ENCODE measurements around the gene TWSG1. TPM values are rescaled to one million over a fixed set of nuclear protein-coding genes. Genes with fewer than 3 reads are reported as not detected.
A peak's percentile ranks its signal among the peaks of the same experiment; 100 is the strongest.

Gene TWSG1
- total RNA-seq, 6 donors from 2014 or later, result 7.3 to 37.0 (median 29.4) TPM

DNA sequence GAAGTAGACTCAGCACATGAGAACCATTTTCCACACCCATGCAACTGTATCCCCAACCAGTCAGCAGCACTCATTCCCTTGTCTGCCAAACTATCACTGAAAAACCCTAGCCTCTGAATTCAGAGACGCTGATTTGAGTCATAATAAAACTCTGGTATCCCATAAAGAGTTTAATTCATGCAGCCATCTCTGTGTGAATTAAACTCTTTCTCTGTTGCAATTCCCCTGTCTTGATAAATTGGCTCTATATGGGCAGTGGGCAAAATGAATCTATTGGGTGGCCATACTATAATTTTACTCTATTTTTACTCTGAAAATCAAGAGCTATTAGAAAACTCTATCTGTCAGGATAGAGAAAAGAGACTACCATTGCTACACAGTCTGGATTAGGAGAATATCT lies 40.6 kb upstream of the TWSG1 start:
- H3K4me1 ChIP-seq, result no peaks in the 10 kb centered on the region
- WGBS, 2 donors, result 82 to 92% methylated on average over 1 of the region's 1 CpG
- no peaks in the 10 kb centered on the region for H3K36me3 ChIP-seq
- no peak overlapping the region for H3K27ac ChIP-seq
- no peak overlapping the region for H3K4me3 ChIP-seq
- no peak for DNase-seq
- no peaks in the 10 kb centered on the region for H3K27me3 ChIP-seq
- H3K9me3 ChIP-seq, result peaks cover 0 to 18% (median 13%) of the 10 kb centered on the region in 4 donors
- no peak for ATAC-seq (ENCODE audit: low FRiP score in 2 of 2)
- TF ChIP-seq POLR2A (IDR thresholded peaks at IDR 0.05) (no peak), EP300 (IDR thresholded peaks at IDR 0.05) (no peak), POLR2AphosphoS5 (IDR thresholded peaks at IDR 0.05) (no peak)
- TF ChIP-seq, protein P1, sequence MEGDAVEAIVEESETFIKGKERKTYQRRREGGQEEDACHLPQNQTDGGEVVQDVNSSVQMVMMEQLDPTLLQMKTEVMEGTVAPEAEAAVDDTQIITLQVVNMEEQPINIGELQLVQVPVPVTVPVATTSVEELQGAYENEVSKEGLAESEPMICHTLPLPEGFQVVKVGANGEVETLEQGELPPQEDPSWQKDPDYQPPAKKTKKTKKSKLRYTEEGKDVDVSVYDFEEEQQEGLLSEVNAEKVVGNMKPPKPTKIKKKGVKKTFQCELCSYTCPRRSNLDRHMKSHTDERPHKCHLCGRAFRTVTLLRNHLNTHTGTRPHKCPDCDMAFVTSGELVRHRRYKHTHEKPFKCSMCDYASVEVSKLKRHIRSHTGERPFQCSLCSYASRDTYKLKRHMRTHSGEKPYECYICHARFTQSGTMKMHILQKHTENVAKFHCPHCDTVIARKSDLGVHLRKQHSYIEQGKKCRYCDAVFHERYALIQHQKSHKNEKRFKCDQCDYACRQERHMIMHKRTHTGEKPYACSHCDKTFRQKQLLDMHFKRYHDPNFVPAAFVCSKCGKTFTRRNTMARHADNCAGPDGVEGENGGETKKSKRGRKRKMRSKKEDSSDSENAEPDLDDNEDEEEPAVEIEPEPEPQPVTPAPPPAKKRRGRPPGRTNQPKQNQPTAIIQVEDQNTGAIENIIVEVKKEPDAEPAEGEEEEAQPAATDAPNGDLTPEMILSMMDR (IDR thresholded peaks at IDR 0.05), result no peak

DNA sequence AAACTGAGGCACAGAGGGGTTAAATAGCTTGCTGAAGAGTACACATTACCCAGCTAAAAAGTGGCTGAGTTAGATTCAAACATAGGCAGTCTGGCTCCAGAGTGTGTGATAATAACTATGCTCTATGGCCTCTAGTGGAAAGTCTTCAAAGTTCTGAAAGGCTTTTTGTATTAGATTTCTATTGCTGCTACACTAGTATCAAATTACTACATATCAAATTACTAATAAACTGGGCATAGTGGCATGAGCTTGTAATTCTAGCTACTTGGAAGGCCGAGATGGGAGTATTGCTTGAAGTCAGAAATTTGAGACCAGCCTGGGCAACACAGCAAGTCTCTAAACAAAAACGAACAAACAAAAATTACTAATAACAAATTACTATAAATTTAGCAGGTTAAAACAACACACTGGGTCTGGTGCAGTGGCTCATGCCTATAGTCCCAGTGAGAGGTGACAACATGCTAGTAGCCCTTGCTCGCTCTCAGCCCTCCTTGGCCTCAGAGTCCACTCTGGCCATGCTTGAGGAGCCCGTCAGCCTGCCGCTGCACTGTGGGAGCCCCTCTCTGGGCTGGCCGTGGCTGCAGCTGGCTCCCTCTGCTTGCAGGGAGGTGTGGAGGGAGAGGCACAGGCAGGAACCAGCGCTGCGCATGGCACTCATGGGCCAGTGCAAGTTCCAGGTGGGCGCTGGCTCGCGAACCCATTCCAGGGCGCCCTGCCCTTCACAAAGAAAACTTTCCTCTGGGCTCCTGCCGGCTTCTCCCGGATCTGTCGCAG lies 38.2 kb upstream of the TWSG1 start:
- no peak for ATAC-seq (ENCODE audit: low FRiP score in 2 of 2)

DNA sequence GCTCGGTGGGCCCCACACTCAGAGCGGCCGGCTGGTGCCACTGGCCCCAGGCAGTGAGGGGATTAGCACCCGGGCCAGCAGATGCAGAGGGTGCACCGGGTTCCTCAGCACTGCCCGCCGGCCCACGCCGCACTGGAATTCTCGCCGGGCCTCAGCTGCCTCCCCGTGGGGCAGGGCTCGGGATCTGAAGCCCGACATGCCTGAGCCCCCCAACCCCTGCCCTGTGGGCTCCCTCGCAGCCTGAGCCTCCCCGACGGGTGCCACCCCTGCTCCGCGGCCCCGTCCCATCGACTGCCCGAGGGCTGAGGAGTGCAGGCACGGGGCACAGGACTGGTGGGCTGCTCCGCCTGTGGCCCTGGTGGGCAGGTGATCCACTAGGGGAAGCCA lies 37.6 kb upstream of the TWSG1 start:
- H3K27me3 ChIP-seq, result no peaks in the 10 kb centered on the region
- peak in 1 of 2 donors; percentile 78 for DNase-seq
- 92 to 97% methylated on average over 5 to 6 of the region's 24 CpGs for WGBS, 2 donors
- no peak for ATAC-seq (ENCODE audit: low FRiP score in 2 of 2)
- no peaks in the 10 kb centered on the region for H3K4me1 ChIP-seq
- TF ChIP-seq POLR2A (IDR thresholded peaks at IDR 0.05), result no peak
- no peak for TF ChIP-seq EP300 (IDR thresholded peaks at IDR 0.05)
- no peak for TF ChIP-seq POLR2AphosphoS5 (IDR thresholded peaks at IDR 0.05)
- TF ChIP-seq, protein P1 (IDR thresholded peaks at IDR 0.05), result no peak
- no peaks in the 10 kb centered on the region for H3K36me3 ChIP-seq
- no peak overlapping the region for H3K27ac ChIP-seq
- H3K9me3 ChIP-seq, result peaks cover 0 to 18% (median 12%) of the 10 kb centered on the region in 4 donors
- no peak overlapping the region for H3K4me3 ChIP-seq

More for the DNA sequence above, 38.2 kb upstream of the TWSG1 start:
- Histone ChIP-seq H3K27me3 (no peaks in the 10 kb centered on the region), H3K4me3 (no peak overlapping the region), H3K36me3 (no peaks in the 10 kb centered on the region), H3K27ac (no peak overlapping the region), H3K4me1 (no peaks in the 10 kb centered on the region), H3K9me3 (peaks cover 0 to 18% (median 12%) of the 10 kb centered on the region in 4 donors)
- 95 to 97% methylated on average over 11 to 15 of the region's 15 CpGs for WGBS, 2 donors
- no peak for DNase-seq
- TF ChIP-seq, protein P1 (IDR thresholded peaks at IDR 0.05), result no peak
- TF ChIP-seq POLR2AphosphoS5 (IDR thresholded peaks at IDR 0.05), result no peak
- TF ChIP-seq EP300 (IDR thresholded peaks at IDR 0.05), result no peak
- TF ChIP-seq POLR2A (IDR thresholded peaks at IDR 0.05), result no peak

DNA sequence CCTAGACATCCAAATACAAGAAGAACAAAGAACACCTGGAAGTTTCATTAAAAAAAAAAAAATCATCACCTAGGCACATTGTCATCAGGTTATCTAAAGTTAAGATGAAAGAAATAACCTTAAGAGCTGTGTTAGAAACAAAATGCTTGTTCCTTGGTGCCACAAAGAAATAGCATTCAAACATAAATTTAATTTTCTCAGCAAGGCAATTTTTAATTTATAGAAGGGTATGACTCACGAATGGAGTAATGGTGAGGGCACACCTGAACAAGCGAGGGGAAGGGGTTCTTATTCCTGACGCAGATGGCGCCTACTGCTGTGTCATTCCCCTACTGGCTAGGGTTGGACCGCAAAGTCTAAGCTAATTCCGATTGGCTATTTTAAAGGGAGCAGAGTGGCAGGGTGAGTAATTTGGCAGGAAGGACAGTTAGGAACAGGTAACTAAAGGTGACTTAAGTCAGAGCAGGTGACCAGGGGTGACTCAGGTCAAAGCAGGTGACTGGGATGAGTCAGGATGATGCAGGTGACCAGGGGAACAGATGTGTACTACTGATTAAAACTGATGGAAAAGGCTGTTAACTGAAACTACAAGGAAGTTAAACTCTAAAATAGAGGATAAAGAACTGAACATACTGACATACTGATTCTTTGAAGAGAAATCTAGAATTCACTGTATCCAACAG lies 30.0 kb upstream of the TWSG1 start:
- Histone ChIP-seq H3K4me3 (no peak overlapping the region), H3K9me3 (peaks cover 5 to 12% (median 8%) of the 10 kb centered on the region in 4 donors), H3K36me3 (no peaks in the 10 kb centered on the region), H3K27me3 (no peaks in the 10 kb centered on the region), H3K4me1 (no peaks in the 10 kb centered on the region), H3K27ac (no peak overlapping the region)
- no peak for DNase-seq
- WGBS, 2 donors, result 96 to 97% methylated on average over 6 of the region's 6 CpGs
- TF ChIP-seq, protein P1 (IDR thresholded peaks at IDR 0.05), result no peak
- TF ChIP-seq EP300 (IDR thresholded peaks at IDR 0.05), result no peak
- no peak for TF ChIP-seq POLR2A (IDR thresholded peaks at IDR 0.05)
- no peak for TF ChIP-seq POLR2AphosphoS5 (IDR thresholded peaks at IDR 0.05)
- no peak for ATAC-seq (ENCODE audit: low FRiP score in 2 of 2)
